GM10847 (cell line): ENCODE results near the gene CHST2.

Experiments used
- POLR2A ChIP-seq: IDR thresholded peaks from 2 replicates; pipeline ENCODE4 v1.6.1; 2011; ENCODE audit not compliant: insufficient read length; ENCODE audit errors: extremely low read depth

Gene CHST2

DNA sequence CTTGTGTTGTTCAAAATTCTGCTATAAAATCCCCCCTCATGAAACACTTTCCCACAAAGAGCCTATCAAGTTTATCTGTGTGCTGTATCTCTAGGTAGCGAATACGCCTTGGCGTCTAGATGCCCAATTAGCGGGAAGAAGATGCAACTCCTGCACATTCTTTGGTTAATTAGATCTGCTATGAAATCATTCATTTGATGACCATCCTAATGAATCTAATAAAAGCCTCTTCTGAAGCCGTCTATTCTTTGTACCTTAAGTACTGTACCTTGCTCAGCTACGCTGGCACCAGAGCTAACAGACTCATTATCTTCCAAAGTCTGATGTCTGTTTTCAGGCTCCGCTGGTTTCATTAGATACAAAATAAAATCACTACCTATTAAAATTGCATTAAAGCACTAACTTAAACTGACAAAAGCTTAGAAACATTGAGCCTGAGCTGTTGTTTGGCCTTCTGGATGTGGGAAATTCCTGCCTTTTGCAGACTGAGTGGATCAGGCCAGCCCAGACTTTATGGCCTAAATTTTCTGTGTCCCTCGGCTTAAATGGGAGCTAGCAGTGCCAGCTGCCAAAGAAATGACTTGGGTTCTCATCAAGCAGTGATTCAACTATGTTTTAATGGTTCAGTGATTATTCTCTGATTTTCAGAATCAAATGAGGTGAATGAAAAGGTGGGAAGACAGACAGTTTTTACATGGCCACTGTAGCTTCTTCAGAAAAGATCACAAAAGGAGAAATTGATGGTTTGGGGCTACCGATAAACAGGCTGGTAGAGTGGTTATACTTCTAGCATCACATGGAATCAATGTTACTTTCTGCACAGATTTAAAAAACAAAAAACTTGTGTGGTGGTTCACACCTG, 28.4 kb upstream of the CHST2 start:
- no peak for TF ChIP-seq POLR2A

DNA sequence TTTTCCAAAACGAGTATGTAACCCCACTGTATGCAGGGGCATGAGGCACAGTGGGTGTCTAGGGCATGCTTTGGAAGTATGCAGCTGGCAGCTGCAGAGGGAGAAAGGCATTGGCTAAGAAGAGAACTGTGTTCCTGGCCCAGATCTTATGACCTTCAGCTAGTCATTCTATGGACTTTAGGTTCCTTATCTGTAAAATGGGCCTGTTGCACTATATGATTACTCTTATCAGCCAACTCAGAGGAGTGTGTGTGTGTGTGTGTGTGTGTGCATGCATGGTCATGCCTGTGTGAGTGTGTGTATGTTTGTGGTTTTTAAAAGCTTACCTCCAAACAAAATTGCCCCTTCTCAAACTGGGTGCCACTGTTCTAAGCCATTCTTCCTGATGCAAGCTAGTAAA, 27.4 kb upstream of the CHST2 start:
- no peak for TF ChIP-seq POLR2A

- TF ChIP-seq POLR2A = no peak
Measured at GRCh38 chr3:143095813-143096212, 23.8 kb upstream of the CHST2 start.

DNA sequence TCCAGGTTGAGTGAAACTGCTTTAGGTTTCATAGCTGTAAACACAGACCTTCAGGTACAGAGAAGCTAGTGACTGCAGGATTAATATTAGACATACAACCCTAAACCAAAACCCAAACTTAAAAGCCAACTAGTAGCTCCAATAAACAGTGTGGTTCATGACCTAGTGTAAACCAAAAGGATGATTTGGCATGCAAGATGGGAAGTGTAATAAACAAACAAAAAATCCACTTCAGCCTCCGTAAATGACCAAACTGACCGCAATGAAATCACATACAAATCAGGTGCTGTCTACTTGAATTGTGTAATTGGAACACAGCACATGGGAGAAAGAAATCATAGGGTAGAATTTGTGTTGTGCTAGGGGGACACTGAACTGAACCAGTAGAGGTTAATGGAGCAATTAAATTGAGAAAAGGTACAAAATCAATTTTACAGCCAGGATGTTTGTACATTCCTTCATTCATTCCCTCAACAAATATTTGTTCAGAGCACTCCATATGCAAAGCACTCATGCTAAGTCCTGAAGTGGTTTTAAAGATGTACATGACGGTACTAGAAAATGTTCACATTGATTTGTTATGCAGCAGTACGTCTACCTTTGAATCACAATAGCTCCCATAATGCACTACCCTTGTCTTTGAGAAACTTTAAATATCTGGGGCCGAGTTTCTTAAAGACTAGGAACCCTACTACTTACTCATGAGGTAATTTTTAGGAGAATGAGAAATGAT, 21.4 kb upstream of the CHST2 start:
- TF ChIP-seq POLR2A = no peak

GRCh38 chr3:143099210-143099609, 20.4 kb upstream of the CHST2 start:
- no peak for TF ChIP-seq POLR2A

DNA sequence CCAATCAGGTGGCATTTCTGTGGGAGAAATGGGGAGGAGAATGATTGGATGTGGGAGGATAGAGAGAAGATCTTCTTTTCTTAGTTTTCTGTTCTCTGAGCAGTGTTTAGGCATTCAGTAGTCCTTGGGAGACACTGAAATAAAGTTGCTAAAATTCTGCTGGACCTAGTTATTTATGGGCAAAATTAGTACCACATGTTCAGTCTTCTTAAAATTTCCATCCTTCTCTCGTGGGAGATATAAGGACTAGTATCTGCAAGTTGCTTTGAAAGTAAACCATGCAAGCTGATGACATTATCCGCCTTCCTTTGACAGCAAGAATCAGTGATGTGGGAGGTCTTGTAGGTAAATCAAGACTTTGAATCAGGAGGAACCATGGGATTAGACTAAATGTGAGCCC, 19.9 kb upstream of the CHST2 start:
- TF ChIP-seq POLR2A = no peak

GRCh38 chr3:143100451-143100850, 19.1 kb upstream of the CHST2 start:
- TF ChIP-seq POLR2A = no peak

GRCh38 chr3:143101792-143102381, 17.7 kb upstream of the CHST2 start:
- no peak for TF ChIP-seq POLR2A

DNA sequence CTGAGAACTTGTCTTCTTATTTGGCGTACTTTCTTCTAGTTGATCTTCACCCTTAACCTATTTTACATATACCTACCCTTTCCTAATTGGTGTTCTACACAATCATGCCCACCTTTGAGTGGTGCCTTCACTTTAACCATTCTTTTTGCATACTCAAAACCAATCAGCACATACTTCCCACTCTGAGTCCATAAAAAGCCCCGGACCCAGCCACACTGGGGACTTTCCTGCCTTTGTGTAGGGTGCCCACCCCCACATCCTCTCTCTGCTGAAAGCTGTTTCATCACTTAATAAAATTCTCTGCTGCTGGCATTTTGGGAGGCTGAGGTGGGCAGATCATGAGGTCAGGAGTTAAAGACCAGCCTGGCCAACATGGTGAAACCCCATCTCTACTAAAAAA, 15.9 kb upstream of the CHST2 start:
- no peak for TF ChIP-seq POLR2A

DNA sequence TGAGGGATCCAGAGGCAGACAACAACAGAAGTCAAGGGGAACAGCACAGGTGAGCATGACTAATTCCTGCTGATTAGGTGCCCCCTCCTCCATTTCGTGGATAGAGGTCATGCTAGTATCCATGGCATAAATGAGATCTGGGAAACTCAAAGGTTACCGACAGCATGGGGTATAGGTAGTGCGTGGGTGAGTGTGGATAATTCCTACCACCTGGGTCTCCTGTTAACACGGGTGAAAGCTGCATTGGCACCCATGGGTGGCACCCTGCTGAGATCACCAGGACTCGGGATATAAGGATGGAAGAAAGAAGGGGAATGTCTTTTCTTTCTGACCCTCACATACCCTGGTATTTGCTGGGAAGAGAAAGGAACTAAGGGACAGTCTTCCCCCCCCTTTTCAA, 14.4 kb upstream of the CHST2 start:
- no peak for TF ChIP-seq POLR2A

GRCh38 chr3:143109861-143110260, 9.7 kb upstream of the CHST2 start:
- no peak for TF ChIP-seq POLR2A

DNA sequence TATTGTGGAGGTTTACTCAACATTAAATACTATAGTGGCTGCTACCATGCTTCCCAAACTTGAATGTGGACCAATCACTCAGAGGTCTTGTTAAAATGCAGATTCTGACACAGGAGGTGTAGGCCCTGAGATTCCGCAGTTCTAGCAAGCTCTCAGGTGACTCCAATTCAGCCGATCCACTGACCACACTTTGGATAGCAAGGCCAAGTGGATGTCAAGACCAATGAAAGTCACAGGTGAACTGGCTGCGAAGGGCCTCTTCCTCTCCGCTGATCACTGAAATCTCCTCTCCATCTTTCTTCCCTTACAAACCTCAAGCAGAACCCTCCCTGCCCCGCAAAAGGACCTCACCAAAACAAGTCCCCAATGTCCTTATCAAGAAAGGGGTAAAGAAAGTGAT, 9.2 kb upstream of the CHST2 start:
- TF ChIP-seq POLR2A = no peak

DNA sequence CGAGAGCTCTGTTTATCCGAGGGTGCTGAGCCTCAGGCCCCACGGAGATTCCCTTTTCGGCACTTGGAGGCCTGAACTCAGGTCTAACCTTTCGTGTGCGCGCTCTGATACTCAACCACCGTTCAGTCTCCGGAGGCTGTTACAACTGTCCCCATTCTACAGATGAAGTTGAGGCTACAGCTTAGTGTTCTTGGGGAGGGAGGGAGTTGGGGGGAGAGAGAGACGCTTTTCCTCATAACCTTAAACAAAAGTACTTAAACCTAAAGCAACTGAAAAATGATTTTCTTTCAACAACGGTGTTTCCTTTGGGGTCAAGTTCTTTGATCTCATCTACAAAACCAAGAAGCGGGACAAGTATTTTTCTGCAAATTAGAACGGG, 952 bp upstream of the CHST2 start:
- no peak for TF ChIP-seq POLR2A

- no peak for TF ChIP-seq POLR2A
Measured at GRCh38 chr3:143119974-143120715, 574 bp downstream of the CHST2 start.

DNA sequence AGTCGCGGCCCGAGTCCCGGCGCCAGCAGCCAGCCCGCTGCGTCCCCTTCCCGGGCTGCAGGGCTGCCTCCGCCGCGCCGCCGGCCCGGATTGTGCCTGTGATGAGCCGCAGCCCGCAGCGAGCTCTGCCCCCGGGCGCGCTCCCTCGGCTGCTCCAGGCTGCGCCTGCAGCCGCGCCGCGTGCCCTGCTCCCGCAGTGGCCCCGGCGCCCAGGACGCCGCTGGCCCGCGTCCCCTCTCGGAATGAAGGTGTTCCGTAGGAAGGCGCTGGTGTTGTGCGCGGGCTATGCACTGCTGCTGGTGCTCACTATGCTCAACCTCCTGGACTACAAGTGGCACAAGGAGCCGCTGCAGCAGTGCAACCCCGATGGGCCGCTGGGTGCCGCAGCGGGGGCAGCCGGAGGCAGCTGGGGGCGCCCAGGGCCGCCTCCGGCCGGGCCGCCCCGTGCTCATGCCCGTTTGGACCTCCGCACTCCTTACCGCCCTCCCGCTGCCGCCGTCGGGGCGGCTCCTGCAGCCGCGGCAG, 1.2 kb downstream of the CHST2 start:
- no peak for TF ChIP-seq POLR2A
